Stomach (tissue), 9 donors: Measurements from ENCODE around the gene RAD9B. TPM values are rescaled to one million over a fixed set of nuclear protein-coding genes. Genes with fewer than 3 reads are reported as not detected.
A peak's percentile ranks its signal among the peaks of the same experiment; 100 is the strongest.
"Not testable (repeated sequence)": the region's sequence is repeated elsewhere in the genome, so short reads cannot be mapped to it uniquely, and the experiment has no call there.

Experiments used
- DNase-seq, 2 donors: peaks; one replicate each; pipeline versions ENCODE4 v3.0.0 to v3.0.0-alpha.2; 2013 to 2019
- H3K27ac ChIP-seq, 5 donors: fragments of 200-600 bp in 4 of 5; sonication (generic) in 4 of 5; one replicate each; pipeline ENCODE4 v1.5.1; 2013 to 2019; ENCODE audit warnings: mild to moderate bottlenecking in 1 of 5, moderate library complexity in 1 of 5
- H3K27me3 ChIP-seq, 3 donors: fragments of 200-600 bp; sonication (generic); one replicate each; pipeline ENCODE4 v1.5.1; 2017 to 2019; ENCODE audit warnings: mixed run types in 1 of 3
- H3K36me3 ChIP-seq, 4 donors: fragments of 200-600 bp; sonication (generic); 1 replicate in 3 of 4; 2 replicates in 1 of 4; pipeline ENCODE4 v1.5.1; 2016 to 2019
- H3K4me1 ChIP-seq, 4 donors: fragments of 200-600 bp; sonication (generic); one replicate each; pipeline ENCODE4 v1.5.1; 2016 to 2019
- H3K4me3 ChIP-seq, 4 donors: fragments of 200-600 bp; sonication (generic) in 3 of 4; one replicate each; pipeline ENCODE4 v1.5.1; 2016 to 2019; ENCODE audit warnings: mild to moderate bottlenecking in 1 of 4
- H3K9me3 ChIP-seq, 4 donors: fragments of 200-600 bp; sonication (generic); one replicate each; pipeline ENCODE4 v1.5.1; 2016 to 2019
- CTCF ChIP-seq, 7 experiments: fragments of 450-650 bp in 4 of 7; fragments of 200-600 bp in 3 of 7; sonication (generic) in 3 of 7; IDR thresholded peaks; one replicate each; pipeline ENCODE4 v1.5.1; 2016 to 2019; ENCODE audit warnings: antibody characterized with exemption in 7 of 7, control low read depth in 2 of 7, mild to moderate bottlenecking in 1 of 7
- EP300 ChIP-seq: sonication (generic); formaldehyde crosslinking; IDR thresholded peaks from one replicate; pipeline ENCODE4 v1.6.1; 2017; ENCODE audit warnings: antibody characterized with exemption
- POLR2A ChIP-seq, 4 donors: fragments of 450-650 bp; IDR thresholded peaks; one replicate each; pipeline ENCODE4 v1.6.1; 2016; ENCODE audit warnings: antibody characterized with exemption in 4 of 4, control low read depth in 2 of 4, mild to moderate bottlenecking in 1 of 4, moderate library complexity in 1 of 4
- POLR2AphosphoS5 ChIP-seq, 3 donors: sonication (generic); formaldehyde crosslinking; IDR thresholded peaks; one replicate each; pipeline ENCODE4 v1.6.1; 2016; ENCODE audit warnings: antibody characterized with exemption in 3 of 3
- WGBS, 5 donors: extraction: QIAGEN DNeasy Blood & Tissue Kit in 3 of 5; methylation state at CpG; one replicate each; pipeline versions ENCODE4 v1.1.5 to v1.1.7; 2013 to 2018; 5-methylcytosine and 5-hydroxymethylcytosine counted together
- intact Hi-C: fragments of 100-400 bp; cut with DNase I; formaldehyde crosslinking; loops from one replicate; pipeline ENCODE4 v1.15.1; 2023; ENCODE audit warnings: low total_unique reads
- polyA plus RNA-seq, 3 donors: library from polyadenylated mRNA; stranded (reverse); fragments of 200-250 nt; gene quantifications; one replicate each; pipeline ENCODE4 v1.2.3, GENCODE V29; 2013
- total RNA-seq, 5 donors: library from RNA; depleted of rRNA; stranded (reverse); fragments of >200 nt; gene quantifications; one replicate each; pipeline versions ENCODE4 v1.1.0 to v1.2.3, GENCODE V29; 2014 to 2016
- donor health status: healthy with polysubstance abuse.
- donor health status: Bipolar disorder and iron deficiency.
- donor health status: healthy.

Gene RAD9B
- total and polyA plus RNA-seq, 8 donors: 0.23 to 0.73 (median 0.31) TPM; not detected in 3

- no peaks in the 10 kb centered on the region for H3K9me3 ChIP-seq
- peaks cover 27 to 72% (median 52%) of the 10 kb centered on the region in 4 donors for H3K4me1 ChIP-seq
- no peak overlapping the region for H3K4me3 ChIP-seq
- TF ChIP-seq EP300 (peak; percentile 46), POLR2A (IDR thresholded peaks at IDR 0.05) (no peak), CTCF (IDR thresholded peaks at IDR 0.05) (no peak), POLR2AphosphoS5 (IDR thresholded peaks at IDR 0.05) (peak in 2 of 3 donors; percentile 35 to 63)
- intact Hi-C loops: no loop called here
- peak overlapping the region; percentile 69 to 86 (median 85) for H3K27ac ChIP-seq
- H3K27me3 ChIP-seq: no peaks in the 10 kb centered on the region
- peaks cover 6 to 35% (median 22%) of the 10 kb centered on the region in 4 donors for H3K36me3 ChIP-seq
- DNase-seq: peak; percentile 80 to 91
- WGBS, 5 donors: 18 to 48% (median 20%) methylated on average over 7 of the region's 7 CpGs
Measured at GRCh38 chr12:110543252-110543959, 41.3 kb downstream of the RAD9B start.

DNA sequence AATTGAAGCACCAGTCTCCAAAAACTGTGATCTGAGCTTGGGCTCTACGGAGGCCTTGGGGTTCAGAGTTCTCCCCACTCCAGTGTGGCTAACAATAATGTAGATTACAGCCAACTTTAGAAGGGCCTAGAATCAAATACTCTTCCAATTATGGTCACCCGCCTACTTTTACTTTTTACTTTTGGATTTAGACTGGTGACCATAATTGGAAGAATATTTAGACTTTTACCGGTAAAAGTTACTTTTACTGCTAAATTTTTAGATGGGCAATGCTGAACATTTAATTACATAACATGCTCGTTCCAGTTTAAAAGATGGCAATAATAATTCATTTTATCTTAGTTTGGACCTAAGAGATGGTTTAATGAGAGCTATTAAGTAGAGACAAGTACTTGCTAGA is 41.8 kb downstream of the RAD9B start:
- peaks cover 27 to 72% (median 52%) of the 10 kb centered on the region in 4 donors for H3K4me1 ChIP-seq
- peak overlapping the region; percentile 69 to 86 (median 85) for H3K27ac ChIP-seq
- H3K27me3 ChIP-seq: no peaks in the 10 kb centered on the region
- DNase-seq: no peak
- no peak overlapping the region for H3K4me3 ChIP-seq
- 73 to 89% (median 79%) methylated on average over 4 of the region's 4 CpGs for WGBS, 5 donors
- peaks cover 6 to 35% (median 19%) of the 10 kb centered on the region in 4 donors for H3K36me3 ChIP-seq
- intact Hi-C loops: no loop called here
- no peaks in the 10 kb centered on the region for H3K9me3 ChIP-seq
- TF ChIP-seq POLR2A (IDR thresholded peaks at IDR 0.05) (no peak), POLR2AphosphoS5 (IDR thresholded peaks at IDR 0.05) (no peak), EP300 (no peak), CTCF (IDR thresholded peaks at IDR 0.05) (no peak)

- Histone ChIP-seq H3K4me1 (peaks cover 27 to 82% (median 54%) of the 10 kb centered on the region in 4 donors), H3K36me3 (peaks cover 0 to 29% (median 12%) of the 10 kb centered on the region in 4 donors), H3K27ac (peak overlapping the region in 3 of 5 donors; percentile 46 to 86 (median 77))
- H3K27me3 ChIP-seq, H3K4me3 ChIP-seq, H3K9me3 ChIP-seq, intact Hi-C loops, DNase-seq: not testable (repeated sequence)
- WGBS, 5 donors: 80 to 94% (median 86%) methylated on average over 4 of the region's 4 CpGs
- peak in 1 of 3 donors; percentile 8 for TF ChIP-seq POLR2AphosphoS5 (IDR thresholded peaks at IDR 0.05)
Measured at GRCh38 chr12:110545259-110545658, 43.1 kb downstream of the RAD9B start.

DNA sequence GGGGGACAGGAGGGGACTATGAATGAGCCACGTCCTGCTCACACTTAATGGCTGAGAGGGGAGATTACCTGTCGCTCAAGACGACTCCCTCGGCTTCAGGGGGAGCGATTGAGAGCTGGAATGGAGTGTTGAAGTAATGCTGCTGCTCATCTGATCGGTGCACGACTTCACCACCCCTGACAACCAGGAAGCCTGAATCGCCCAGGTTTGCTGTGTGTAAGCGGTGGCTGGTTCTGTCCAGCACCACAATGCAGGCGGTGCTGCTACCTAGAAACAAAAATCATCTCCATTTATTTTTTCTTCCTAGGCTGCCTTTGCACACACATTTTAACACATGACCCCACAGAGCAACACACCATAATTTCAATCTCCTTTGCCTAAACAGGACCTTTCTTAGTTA is 43.7 kb downstream of the RAD9B start:
- H3K4me3 ChIP-seq: no peak overlapping the region
- H3K9me3 ChIP-seq: no peaks in the 10 kb centered on the region
- H3K27me3 ChIP-seq: no peaks in the 10 kb centered on the region
- no peak for TF ChIP-seq EP300
- no peak for TF ChIP-seq POLR2A (IDR thresholded peaks at IDR 0.05)
- TF ChIP-seq POLR2AphosphoS5 (IDR thresholded peaks at IDR 0.05): no peak
- no peak for TF ChIP-seq CTCF (IDR thresholded peaks at IDR 0.05)
- DNase-seq: no peak
- intact Hi-C loops: no loop called here
- peaks cover 3 to 34% (median 17%) of the 10 kb centered on the region in 4 donors for H3K36me3 ChIP-seq
- H3K4me1 ChIP-seq: peaks cover 27 to 88% (median 56%) of the 10 kb centered on the region in 4 donors
- WGBS, 5 donors: 87 to 95% (median 91%) methylated on average over 10 of the region's 10 CpGs
- peak overlapping the region in 4 of 5 donors; percentile 10 to 77 (median 42) for H3K27ac ChIP-seq

- H3K9me3 ChIP-seq: no peaks in the 10 kb centered on the region
- peaks cover 27 to 93% (median 59%) of the 10 kb centered on the region in 4 donors for H3K4me1 ChIP-seq
- no peak overlapping the region for H3K4me3 ChIP-seq
- DNase-seq: no peak
- H3K27ac ChIP-seq: peak overlapping the region in 3 of 5 donors; percentile 37 to 77 (median 46)
- peaks cover 3 to 40% (median 23%) of the 10 kb centered on the region in 4 donors for H3K36me3 ChIP-seq
- TF ChIP-seq EP300 (no peak), POLR2AphosphoS5 (IDR thresholded peaks at IDR 0.05) (no peak)
- intact Hi-C loops: no loop called here
- no peaks in the 10 kb centered on the region for H3K27me3 ChIP-seq
- WGBS, 5 donors: 67 to 87% (median 77%) methylated on average over 3 of the region's 3 CpGs
Measured at GRCh38 chr12:110546339-110546738, 44.2 kb downstream of the RAD9B start.
